GM19463 (cell line): Measurements from ENCODE around the gene SLC28A3.

Source experiments
- ATAC-seq: cut with Tn5 transposase; IDR thresholded peaks from one replicate; pipeline ENCODE4 v1.9.1; 2021; ENCODE audit warnings: mild to moderate bottlenecking, moderate library complexity; ENCODE audit not compliant: unreplicated experiment

SLC28A3 gene

GRCh38 chr9:84300271-84300670 is 40.3 kb downstream of the SLC28A3 start:
- ATAC-seq, result no peak

GRCh38 chr9:84297162-84297821 is 43.3 kb downstream of the SLC28A3 start:
- ATAC-seq, result no peak

DNA sequence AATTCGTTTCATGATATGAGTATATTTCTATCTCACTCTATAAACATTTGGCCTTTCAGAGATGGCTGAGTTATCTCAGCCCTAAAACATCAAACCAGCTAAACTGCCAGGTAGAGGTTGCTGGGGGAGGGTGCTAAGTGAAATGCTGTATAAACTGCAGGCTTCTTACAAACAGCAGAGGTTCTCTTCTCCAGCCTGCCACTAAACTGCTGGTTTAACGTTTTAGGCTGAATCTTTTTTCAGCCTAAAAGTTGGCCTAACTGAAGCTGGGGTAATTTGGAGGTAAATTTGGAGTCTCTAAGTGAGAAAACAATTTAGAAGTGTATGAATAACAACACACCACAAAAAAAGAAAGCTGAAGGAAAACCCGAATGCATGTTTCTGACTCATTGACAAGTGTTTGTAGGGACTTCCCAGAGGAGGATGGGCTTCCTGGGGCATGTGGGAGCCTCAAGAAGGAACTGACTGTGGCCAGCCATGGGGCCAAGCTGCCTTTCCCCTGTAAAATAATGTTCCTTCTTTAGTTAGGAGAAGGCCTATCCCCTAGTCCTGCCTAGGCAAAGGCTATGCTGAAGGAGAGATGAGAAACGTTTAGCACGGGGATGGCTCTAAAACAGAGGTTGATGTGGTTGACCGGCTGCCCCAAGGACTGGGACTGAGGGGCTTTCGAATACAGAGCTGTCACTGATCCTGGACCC is 44.3 kb downstream of the SLC28A3 start:
- ATAC-seq, result peak; percentile 73

DNA sequence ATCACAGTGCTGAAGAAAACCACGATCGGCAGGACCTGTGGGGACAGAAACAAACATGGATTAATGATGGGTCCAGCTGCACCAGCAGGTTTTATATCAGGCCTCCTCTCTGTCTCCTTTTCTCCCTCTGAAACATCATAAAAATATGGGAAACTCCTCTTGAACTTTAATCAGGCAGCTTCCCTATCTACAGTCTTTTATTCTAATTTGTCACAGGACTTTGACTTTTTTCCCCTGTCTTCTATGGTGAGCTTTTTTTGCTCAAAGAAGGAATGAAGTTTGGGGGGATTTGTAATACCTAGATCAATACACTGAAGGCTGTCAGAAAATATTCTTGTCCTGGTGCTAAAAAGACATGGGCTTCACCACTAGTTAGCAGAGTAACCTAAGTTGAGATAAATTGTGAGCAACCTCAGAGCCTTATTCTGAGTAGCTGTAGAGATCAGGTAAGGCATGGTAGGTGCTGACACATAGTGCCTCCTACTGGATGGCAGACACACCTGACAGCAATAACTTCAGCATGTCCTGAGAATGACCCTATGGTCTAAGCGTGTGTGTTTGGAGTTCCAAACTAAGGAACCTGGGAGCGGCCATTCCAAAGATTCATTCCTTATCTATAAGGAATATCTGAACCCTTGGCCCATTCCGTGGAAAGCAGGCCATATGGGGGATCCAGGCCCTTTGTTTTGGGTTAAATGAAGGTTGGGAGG is 46.2 kb downstream of the SLC28A3 start:
- ATAC-seq, result no peak

GRCh38 chr9:84293001-84293798 is 47.4 kb downstream of the SLC28A3 start:
- peak; percentile 37 for ATAC-seq

DNA sequence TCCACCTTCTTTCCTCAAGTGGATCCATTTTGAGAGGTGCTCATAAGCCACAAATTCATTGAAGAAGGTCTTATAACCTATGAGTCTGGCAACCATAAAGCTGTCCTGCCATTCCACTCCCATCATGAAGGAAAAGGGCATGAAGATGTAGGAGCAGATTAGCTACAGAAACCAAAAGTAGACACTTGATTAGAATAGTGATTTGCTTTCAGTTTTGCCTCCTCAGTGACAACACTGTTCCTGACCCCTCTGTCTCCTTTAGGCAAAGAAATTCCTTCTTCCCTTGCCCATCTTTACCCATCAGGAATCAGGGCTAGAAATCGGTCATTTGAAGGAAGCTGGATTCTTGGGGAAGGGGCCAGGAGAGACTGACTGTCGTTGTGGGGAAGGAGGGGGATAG is 55.2 kb downstream of the SLC28A3 start:
- peak; percentile 56 for ATAC-seq

- no peak for ATAC-seq
Observed at GRCh38 chr9:84283946-84284345, 56.6 kb downstream of the SLC28A3 start.

DNA sequence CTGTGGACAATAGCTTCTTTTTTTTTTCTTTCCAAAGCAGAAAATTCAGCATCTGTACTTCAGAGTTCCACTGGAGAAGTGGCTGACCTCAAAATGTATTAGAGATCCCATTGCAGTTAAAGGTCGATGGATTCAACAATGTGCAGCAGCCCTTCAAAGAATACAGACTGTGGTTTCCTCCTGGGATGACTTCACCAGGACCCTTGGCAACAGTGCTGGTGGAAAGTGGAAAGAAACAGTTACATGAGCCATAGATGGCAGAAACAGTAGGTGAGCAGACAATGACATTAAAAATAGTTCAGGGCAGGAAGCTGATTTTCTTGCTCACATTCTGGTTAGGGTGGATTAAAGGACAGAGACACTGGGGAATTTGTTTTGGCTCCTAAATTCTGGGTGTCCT is 62.4 kb downstream of the SLC28A3 start:
- ATAC-seq, result no peak

DNA sequence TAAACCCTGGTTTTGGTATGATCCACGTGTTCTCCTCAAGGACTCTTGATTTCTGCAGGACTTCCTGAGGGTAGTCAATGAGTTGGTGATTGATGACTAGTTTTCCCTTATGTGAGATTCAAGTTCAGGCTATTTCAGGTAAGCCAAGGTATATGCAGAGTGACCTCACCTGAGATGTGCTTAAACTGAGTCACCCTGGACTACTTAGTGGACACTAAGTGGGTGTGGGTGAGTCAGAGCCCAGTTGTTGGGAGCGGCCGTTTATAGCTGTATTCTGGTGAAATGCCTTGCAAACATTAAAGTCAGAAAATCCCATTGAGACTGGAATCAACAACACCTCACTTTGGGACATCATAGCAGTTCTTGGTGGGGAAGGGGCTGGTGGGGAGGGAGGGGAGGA is 62.9 kb downstream of the SLC28A3 start:
- no peak for ATAC-seq

GRCh38 chr9:84276741-84277140 is 63.8 kb downstream of the SLC28A3 start:
- no peak for ATAC-seq

- ATAC-seq, result no peak
Observed at GRCh38 chr9:84271921-84272556, 68.5 kb downstream of the SLC28A3 start.

GRCh38 chr9:84271531-84271900 is 69.0 kb downstream of the SLC28A3 start:
- peak; percentile 99 for ATAC-seq

- ATAC-seq, result peak; percentile 24
Observed at GRCh38 chr9:84270847-84271530, 69.6 kb downstream of the SLC28A3 start.

- peak; percentile 49 for ATAC-seq
Observed at GRCh38 chr9:84266087-84266561, 74.4 kb downstream of the SLC28A3 start.

- ATAC-seq, result no peak
Observed at GRCh38 chr9:84264307-84265029, 76.1 kb downstream of the SLC28A3 start.

- ATAC-seq, result peak; percentile 58
Observed at GRCh38 chr9:84261070-84261746, 79.3 kb downstream of the SLC28A3 start.

GRCh38 chr9:84258371-84258770 is 82.2 kb downstream of the SLC28A3 start:
- ATAC-seq, result no peak

DNA sequence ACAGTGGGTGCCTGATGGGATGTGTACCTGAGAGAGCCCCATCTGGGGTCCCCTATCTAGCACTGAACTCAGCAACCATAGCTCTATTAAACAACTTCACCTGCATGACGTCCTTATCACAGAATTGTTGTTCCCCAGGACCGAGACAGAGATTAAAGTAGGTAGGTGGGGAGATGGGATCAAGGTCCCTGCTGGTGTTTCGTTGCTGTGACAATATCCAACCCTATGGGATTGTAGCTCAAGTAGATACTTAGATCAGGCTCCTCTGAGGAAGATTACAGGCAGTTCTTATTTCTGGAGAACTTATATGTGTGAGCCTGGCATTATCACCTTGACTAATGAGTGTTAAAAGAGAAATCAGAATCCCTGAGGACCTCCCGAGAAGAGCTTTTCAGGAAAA is 84.9 kb downstream of the SLC28A3 start:
- ATAC-seq, result no peak

DNA sequence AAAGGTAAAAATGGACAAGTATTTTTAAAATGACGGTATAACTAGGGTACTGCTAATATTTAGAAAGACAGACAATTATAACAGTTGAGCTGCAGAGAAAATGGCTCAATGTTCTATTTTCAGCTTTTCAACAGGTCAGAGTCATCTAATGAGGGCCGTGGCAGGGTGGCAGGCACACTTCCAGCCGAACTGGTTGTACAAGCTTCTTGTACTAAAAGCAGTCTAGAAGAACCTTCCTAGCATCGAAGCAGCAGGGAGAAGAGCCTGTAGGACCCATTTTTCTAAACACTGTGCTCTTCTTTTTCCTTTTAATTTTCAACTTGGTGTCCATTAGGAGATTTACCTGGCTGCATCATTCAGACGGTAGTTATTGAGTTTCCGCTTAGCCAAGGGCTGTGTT is 85.6 kb downstream of the SLC28A3 start:
- no peak for ATAC-seq
